GM12878 (cell line): ENCODE data around the gene TUBGCP3. TPM values are rescaled to one million over a fixed set of nuclear protein-coding genes. Genes with fewer than 3 reads are reported as not detected.

Experiments
- ATAC-seq: fragments of 200-7000 bp; cut with Tn5 transposase; 3 replicates; pipeline ENCODE4 v1.9.1; 2020; ENCODE audit warnings: mild to moderate bottlenecking, moderate library complexity
- BruUV-seq: library from RNA; stranded (reverse); fragments of 400-500 nt; replicated peaks from 2 replicates; lab custom pipeline; 2021; lab: Mats Ljungman, UMichigan
- CTCF ChIA-PET: fragments of 300-600 bp; sonication (Branson Sonifier 250); formaldehyde crosslinking; extraction: SDS; loops from one replicate; lab custom pipeline; 2021; ENCODE audit warnings: inconsistent platforms; lab: Yijun Ruan, JAX
- POLR2A ChIA-PET: fragments of 350-600 bp; formaldehyde crosslinking; extraction: SDS; loops from one replicate; lab custom pipeline; 2021; ENCODE audit warnings: inconsistent platforms; lab: Charles Lee
- RAD21 ChIA-PET: fragments of 300-600 bp; sonication (Branson Sonifier 250); formaldehyde crosslinking; loops from one replicate; lab custom pipeline; 2023; ENCODE audit warnings: antibody characterized with exemption; ENCODE audit not compliant: unreplicated experiment; lab: Charles Lee
- SMC1A ChIA-PET: fragments of 300-600 bp; sonication (Branson Sonifier 250); formaldehyde crosslinking; loops from one replicate; lab custom pipeline; 2023; ENCODE audit not compliant: unreplicated experiment, uncharacterized antibody; lab: Charles Lee
- DNase-seq: peaks from one replicate; pipeline ENCODE4 v3.0.0-alpha.2; 2011; ENCODE audit warnings: low read depth, low spot score
- FAIRE-seq: peaks from 3 replicates; lab custom pipeline; 2011; peaks lifted over from hg19 to GRCh38; lab: Jason Lieb, UNC
- H2AFZ ChIP-seq: 2 replicates; pipeline ENCODE4 v1.6.0; 2011; ENCODE audit warnings: low read depth, low read length, control low read depth; ENCODE audit not compliant: control insufficient read depth
- H3K27ac ChIP-seq: 2 replicates; pipeline ENCODE4 v1.5.1; 2011; ENCODE audit warnings: control low read depth; ENCODE audit not compliant: control insufficient read depth, insufficient read depth
- H3K27me3 ChIP-seq, 2 experiments: replicated peaks in 1 of 2; 2 replicates each; pipeline versions ENCODE4 v1.6.0 to v1.6.1; 2011; ENCODE audit warnings: low read length in 1 of 2; ENCODE audit not compliant: control insufficient read depth in 2 of 2, insufficient read depth in 2 of 2
- H3K36me3 ChIP-seq, 2 experiments: 2 replicates each; pipeline ENCODE4 v1.5.1; 2011; ENCODE audit warnings: low read length in 1 of 2; ENCODE audit not compliant: control insufficient read depth in 2 of 2, insufficient read depth in 2 of 2
- H3K4me1 ChIP-seq: 2 replicates; pipeline ENCODE4 v1.6.1; 2011; ENCODE audit warnings: mild to moderate bottlenecking, low read length, moderate library complexity, mixed read lengths; ENCODE audit not compliant: control insufficient read depth, insufficient read depth
- H3K4me2 ChIP-seq: 2 replicates; pipeline ENCODE4 v1.6.0; 2011; ENCODE audit warnings: control low read depth; ENCODE audit not compliant: control insufficient read depth, insufficient read depth
- H3K4me3 ChIP-seq: fragments of 200-600 bp; sonication (generic); 2 replicates; pipeline ENCODE4 v1.5.1; 2016
- H3K79me2 ChIP-seq: 2 replicates; pipeline ENCODE4 v1.6.0; 2011; ENCODE audit warnings: low read length; ENCODE audit not compliant: control insufficient read depth, insufficient read depth
- H3K9ac ChIP-seq: 2 replicates; pipeline ENCODE4 v1.8.0; 2011; ENCODE audit warnings: low read length, control low read depth, mixed read lengths; ENCODE audit not compliant: control insufficient read depth, insufficient read depth
- H3K9me3 ChIP-seq: replicated peaks from 3 replicates; pipeline ENCODE4 v1.5.1; 2011; ENCODE audit warnings: mild to moderate bottlenecking, low read length; ENCODE audit not compliant: control insufficient read depth, insufficient read depth
- H4K20me1 ChIP-seq: 2 replicates; pipeline ENCODE4 v1.6.0; 2011; ENCODE audit not compliant: control insufficient read depth, insufficient read depth
- RAD21 ChIP-seq: IDR thresholded peaks from 2 replicates; pipeline ENCODE4 v1.6.1; 2011; ENCODE audit warnings: mild to moderate bottlenecking, low read depth, low read length, moderate library complexity; ENCODE audit not compliant: insufficient read depth
- WGBS: methylation state at CpG from one replicate; pipeline ENCODE4 v1.1.6; 2016; ENCODE audit warnings: low lambda C conversion rate; ENCODE audit not compliant: insufficient replicate concordance, insufficient coverage; ENCODE audit errors: missing lambda C conversion rate; 5-methylcytosine and 5-hydroxymethylcytosine counted together
- in situ Hi-C: fragments of 300-500 bp; cut with MboI; formaldehyde crosslinking; loops from 9 replicates; pipeline ENCODE4 v1.14.3; 2018; ENCODE audit warnings: mixed read lengths
- intact Hi-C: fragments of 100-400 bp; cut with micrococcal nuclease; formaldehyde crosslinking; loops from one replicate; pipeline ENCODE4 v1.14.2; 2022; ENCODE audit not compliant: unreplicated experiment
- polyA plus RNA-seq, 11 experiments: library from polyadenylated mRNA; depleted of rRNA in 4 of 11; unstranded in 6 of 11; stranded (reverse) in 5 of 11; fragments of >200 nt; fragmentation: Nextera tagmentation in 4 of 11; fragmentation: Illumina TruSeq in 1 of 11; extraction: Ambion mirVana in 4 of 11; extraction: Trizol in 1 of 11; gene quantifications; 1 replicate in 1 of 11; 2 replicates in 10 of 11; pipeline versions ENCODE4 v1.2.1 to v1.2.3, GENCODE V29; 2011 to 2016; ENCODE audit warnings: inconsistent platforms in 2 of 11, missing spikeins in 2 of 11, low read depth in 1 of 11
- total RNA-seq, 4 experiments: library from RNA; depleted of rRNA in 3 of 4; stranded (reverse); fragments of >200 nt in 3 of 4; fragmentation: Illumina TruSeq in 1 of 4; extraction: Trizol in 1 of 4; gene quantifications; 2 replicates each; pipeline versions ENCODE4 v1.2.1 to v1.2.3, GENCODE V29; 2013 to 2021
- TF ChIP-seq, protein P1 (sequence below), 3 experiments: IDR thresholded peaks in 2 of 3; conservative IDR thresholded peaks in 1 of 3; 2 replicates each; pipeline ENCODE4 v1.5.1; 2011; ENCODE audit warnings: low read depth in 3 of 3, low read length in 3 of 3, mild to moderate bottlenecking in 3 of 3, control low read depth in 2 of 3, moderate library complexity in 2 of 3, inconsistent platforms in 1 of 3, mixed read lengths in 1 of 3; ENCODE audit not compliant: control insufficient read depth in 2 of 3, insufficient read depth in 1 of 3; ENCODE audit errors: extremely low read depth in 1 of 3
- TF ChIP-seq, protein P2 (sequence below): IDR thresholded peaks from 2 replicates; pipeline ENCODE4 v1.6.1; 2012; ENCODE audit warnings: low read depth, low read length, improper control_type of control experiment

Gene TUBGCP3
- total and polyA plus RNA-seq, 10 of the 15 experiments (the other 5 are each of a cell fraction or from before 2014, with no cell fraction given), result 4.0 to 34.0 (median 22.6) TPM

DNA sequence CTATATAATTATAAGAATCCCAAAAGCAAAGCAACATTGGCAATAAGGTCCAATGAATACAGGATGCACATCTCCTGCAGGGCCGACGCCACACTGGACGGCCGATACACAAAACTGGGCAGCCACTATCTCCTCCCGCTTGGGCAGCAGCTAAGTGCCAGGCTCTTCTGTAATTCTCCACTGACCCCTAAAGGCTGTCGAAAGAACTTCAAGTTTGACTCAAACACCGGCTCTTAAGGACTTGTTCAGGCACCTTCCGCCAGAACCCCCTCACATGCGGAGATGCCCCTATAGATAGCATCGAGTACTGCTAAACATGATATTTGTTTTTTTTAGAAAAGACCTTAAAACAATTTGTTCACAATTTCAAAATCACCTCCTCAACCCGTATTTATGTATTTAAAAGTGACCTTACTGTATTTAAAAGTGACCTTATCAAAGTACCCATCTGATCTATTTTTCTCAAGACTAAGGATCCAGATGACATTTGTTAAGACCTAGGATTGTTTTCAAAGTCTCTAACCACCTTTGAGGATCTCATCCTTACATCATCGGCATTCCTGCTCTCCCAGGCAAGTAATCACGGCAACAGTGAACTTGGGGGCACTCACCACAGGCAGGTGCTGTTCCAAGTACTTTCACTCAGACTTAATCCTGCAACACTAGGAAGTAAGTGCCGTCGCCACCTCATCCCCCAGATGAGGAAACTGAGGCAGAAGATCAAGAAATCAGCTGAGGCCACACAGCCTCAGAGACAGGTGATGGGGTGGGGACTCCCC lies 77.8 kb downstream of the TUBGCP3 start:
- TF ChIP-seq, protein P1, sequence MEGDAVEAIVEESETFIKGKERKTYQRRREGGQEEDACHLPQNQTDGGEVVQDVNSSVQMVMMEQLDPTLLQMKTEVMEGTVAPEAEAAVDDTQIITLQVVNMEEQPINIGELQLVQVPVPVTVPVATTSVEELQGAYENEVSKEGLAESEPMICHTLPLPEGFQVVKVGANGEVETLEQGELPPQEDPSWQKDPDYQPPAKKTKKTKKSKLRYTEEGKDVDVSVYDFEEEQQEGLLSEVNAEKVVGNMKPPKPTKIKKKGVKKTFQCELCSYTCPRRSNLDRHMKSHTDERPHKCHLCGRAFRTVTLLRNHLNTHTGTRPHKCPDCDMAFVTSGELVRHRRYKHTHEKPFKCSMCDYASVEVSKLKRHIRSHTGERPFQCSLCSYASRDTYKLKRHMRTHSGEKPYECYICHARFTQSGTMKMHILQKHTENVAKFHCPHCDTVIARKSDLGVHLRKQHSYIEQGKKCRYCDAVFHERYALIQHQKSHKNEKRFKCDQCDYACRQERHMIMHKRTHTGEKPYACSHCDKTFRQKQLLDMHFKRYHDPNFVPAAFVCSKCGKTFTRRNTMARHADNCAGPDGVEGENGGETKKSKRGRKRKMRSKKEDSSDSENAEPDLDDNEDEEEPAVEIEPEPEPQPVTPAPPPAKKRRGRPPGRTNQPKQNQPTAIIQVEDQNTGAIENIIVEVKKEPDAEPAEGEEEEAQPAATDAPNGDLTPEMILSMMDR (IDR thresholded peaks at IDR 0.05 in 2 of 3, conservative IDR thresholded peaks at IDR 0.05 in 1 of 3; ENCODE audit: control insufficient read depth in 2 of 3, extremely low read depth in 1 of 3, insufficient read depth in 1 of 3, low read depth in 3 of 3, low read length in 3 of 3), result peak in 2 of 3 experiments; percentile 22 to 31; a peak in 2 of 6 replicates
- peak; percentile 36 for TF ChIP-seq RAD21
- TF ChIP-seq, protein P2, sequence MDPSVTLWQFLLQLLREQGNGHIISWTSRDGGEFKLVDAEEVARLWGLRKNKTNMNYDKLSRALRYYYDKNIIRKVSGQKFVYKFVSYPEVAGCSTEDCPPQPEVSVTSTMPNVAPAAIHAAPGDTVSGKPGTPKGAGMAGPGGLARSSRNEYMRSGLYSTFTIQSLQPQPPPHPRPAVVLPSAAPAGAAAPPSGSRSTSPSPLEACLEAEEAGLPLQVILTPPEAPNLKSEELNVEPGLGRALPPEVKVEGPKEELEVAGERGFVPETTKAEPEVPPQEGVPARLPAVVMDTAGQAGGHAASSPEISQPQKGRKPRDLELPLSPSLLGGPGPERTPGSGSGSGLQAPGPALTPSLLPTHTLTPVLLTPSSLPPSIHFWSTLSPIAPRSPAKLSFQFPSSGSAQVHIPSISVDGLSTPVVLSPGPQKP, result no peak
- Histone ChIP-seq H3K4me1 (no peaks in the 10 kb centered on the region), H3K4me2 (no peak overlapping the region), H2AFZ (no peak overlapping the region), H3K79me2 (no peaks in the 10 kb centered on the region), H3K4me3 (no peak overlapping the region), H3K27ac (no peak overlapping the region), H3K27me3 (no peaks in the 10 kb centered on the region), H3K9ac (no peak overlapping the region), H4K20me1 (no peaks in the 10 kb centered on the region), H3K36me3 (peaks cover 2 to 25% of the 10 kb centered on the region in 2 experiments), H3K9me3 (no peaks in the 10 kb centered on the region)
- SMC1A ChIA-PET, result no interaction called here
- ATAC-seq (peak; percentile 75), DNase-seq (no peak), FAIRE-seq (no peak)
- POLR2A ChIA-PET, result no interaction called here
- CTCF ChIA-PET, result no interaction called here
- intact Hi-C loops (no loop called here), in situ Hi-C loops (no loop called here)
- BruUV-seq, result no TSS peak
- RAD21 ChIA-PET, result interaction anchor here (1.6 kb wide), 1 partner anchor 96 kb away, joined by 3 read pairs; no protein-coding TSS in a partner anchor
- 95% methylated on average over 15 of the region's 15 CpGs for WGBS
